Heart right ventricle (tissue), 16 donors: ENCODE data around the gene GJB5. TPM values are rescaled to one million over a fixed set of nuclear protein-coding genes. Genes with fewer than 3 reads are reported as not detected.

Experiments
- ATAC-seq, 8 donors: fragments of 200-7000 bp; cut with Tn5 transposase; one replicate each; pipeline ENCODE4 v1.9.1; 2020; ENCODE audit warnings: mild to moderate bottlenecking in 8 of 8, moderate library complexity in 8 of 8, moderate number of reproducible peaks in 1 of 8
- DNase-seq, 2 donors: peaks; one replicate each; pipeline ENCODE4 v3.0.0-alpha.2; 2020
- H3K27ac ChIP-seq, 10 donors: fragments of 200-600 bp; sonication (generic) in 2 of 10; one replicate each; pipeline versions ENCODE4 v1.5.0 to v1.8.0; 2020 to 2022; ENCODE audit warnings: mild to moderate bottlenecking in 3 of 10
- H3K27me3 ChIP-seq, 7 donors: fragments of 200-600 bp; one replicate each; pipeline ENCODE4 v1.8.0; 2021 to 2022; ENCODE audit warnings: mild to moderate bottlenecking in 2 of 7
- H3K36me3 ChIP-seq, 9 donors: fragments of 200-600 bp; sonication (generic) in 1 of 9; one replicate each; pipeline versions ENCODE4 v1.5.0 to v1.8.0; 2020 to 2022; ENCODE audit warnings: mild to moderate bottlenecking in 2 of 9
- H3K4me1 ChIP-seq, 9 donors: fragments of 200-600 bp; sonication (generic) in 1 of 9; one replicate each; pipeline versions ENCODE4 v1.5.0 to v1.8.0; 2020 to 2022; ENCODE audit warnings: mild to moderate bottlenecking in 4 of 9
- H3K4me3 ChIP-seq, 10 donors: fragments of 200-600 bp; sonication (generic) in 2 of 10; one replicate each; pipeline versions ENCODE4 v1.5.0 to v1.8.0; 2020 to 2022; ENCODE audit warnings: mild to moderate bottlenecking in 7 of 10, moderate library complexity in 2 of 10
- H3K9me3 ChIP-seq, 11 donors: fragments of 200-600 bp in 10 of 11; sonication (generic) in 2 of 11; one replicate each; pipeline versions ENCODE4 v1.5.0 to v1.8.0; 2013 to 2022; ENCODE audit warnings: mild to moderate bottlenecking in 2 of 11, control low read depth in 1 of 11, moderate library complexity in 1 of 11
- WGBS, 2 donors: extraction: QIAGEN DNeasy Blood & Tissue Kit; methylation state at CpG; one replicate each; pipeline ENCODE4 v1.1.7; 2013; ENCODE audit warnings: inconsistent platforms in 1 of 2; 5-methylcytosine and 5-hydroxymethylcytosine counted together
- intact Hi-C, 10 donors: fragments of 100-400 bp; cut with DNase I; formaldehyde crosslinking; loops; one replicate each; pipeline versions ENCODE4 v1.11.1 to v1.14.2; 2022
- polyA plus RNA-seq, 2 donors: library from polyadenylated mRNA; stranded (reverse); fragments of 200-250 nt; gene quantifications; one replicate each; pipeline ENCODE4 v1.2.3, GENCODE V29; 2013
- total RNA-seq, 10 donors: library from RNA; stranded (reverse); fragmentation: NEBNext Ultra II Directional in 3 of 10; extraction: Animal tissue kit (Norgen Biotek cat#: 25700) in 3 of 10; gene quantifications; one replicate each; pipeline versions ENCODE4 v1.2.1 to v1.2.4, GENCODE V29; 2021 to 2023
- TF ChIP-seq, protein P1 (sequence below), 9 donors: fragments of 200-600 bp; sonication (generic) in 2 of 9; IDR thresholded peaks; one replicate each; pipeline versions ENCODE4 v1.5.0 to v1.8.0; 2021 to 2022; ENCODE audit warnings: antibody characterized with exemption in 9 of 9, mild to moderate bottlenecking in 5 of 9, moderate library complexity in 1 of 9
- donor health status: Arrhythmogenic right ventricular cardiomyopathy.
- donor health status: ischemic (EF 13 %, LVEDD 7.1; RV severe dilation, severe dysfunction).
- donor health status: healthy with polysubstance abuse.
- donor health status: DM: no; HTN: yes; CAD: no.
- donor health status: DM: no; HTN: no; CAD: no.
- donor health status: ischemic (EF 25% LVEDD 6.9; RV normal size, moderate dysfunction).
- donor health status: ischemic (EF 25% LVEDD 5.7; RV mildly dilated, moderate dysfunction).
- donor health status: healthy.
- donor health status: DM: yes; HTN: yes; CAD: no.
- donor health status: Ischemic cardiomyopathy.
- donor health status: ischemic (EF 35%, LVEDD 5.7; RV mildly dilated, moderate dysfunction).
- donor health status: nonischemic (EF 11% LVEDD 7.7; RV severe dilation, severe dysfunction).
- donor health status: DM: yes; HTN: yes; CAD: no.
- donor health status: PGD.
- donor health status: ischemic (EF 29% LVEDD 5.4; RV normal size, mild dysfunction).
- donor health status: nonischemic (EF 23%, LVEDD 6.1; RV moderate dilation, normal function).

GJB5 gene
- total and polyA plus RNA-seq, 12 donors: not detected

DNA sequence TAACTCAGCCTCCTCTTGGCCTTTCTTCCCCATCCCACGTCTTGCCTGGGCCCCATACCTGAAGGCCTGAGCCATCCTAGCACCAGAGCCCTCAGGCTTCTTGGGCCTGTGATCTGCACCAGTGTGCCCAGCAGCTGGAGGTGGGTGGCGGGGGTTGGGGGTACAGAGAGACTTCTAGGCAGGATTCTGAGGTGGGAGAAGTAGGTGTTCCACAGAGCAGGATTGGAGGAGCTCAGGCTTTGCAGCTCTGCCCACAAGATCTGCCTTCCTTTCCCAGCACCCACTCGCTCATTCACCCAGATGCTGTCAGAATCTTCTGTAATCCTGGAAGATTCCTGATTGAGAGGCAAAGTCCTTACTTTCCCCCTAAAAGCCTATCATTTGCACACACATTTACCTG lies 10.0 kb upstream of the GJB5 start:
- intact Hi-C loops: loop anchor here (5.0 to 10.0 kb wide), 8 partner anchors 280 to 1113 kb away; no protein-coding TSS in a partner anchor
- Histone ChIP-seq H3K4me3 (no peak overlapping the region), H3K27ac (no peak overlapping the region), H3K4me1 (peaks cover 0 to 4% (median 0%) of the 10 kb centered on the region in 9 donors), H3K9me3 (no peaks in the 10 kb centered on the region), H3K27me3 (peaks cover 0 to 39% (median 15%) of the 10 kb centered on the region in 7 donors), H3K36me3 (no peaks in the 10 kb centered on the region)
- DNase-seq: no peak
- TF ChIP-seq, protein P1, sequence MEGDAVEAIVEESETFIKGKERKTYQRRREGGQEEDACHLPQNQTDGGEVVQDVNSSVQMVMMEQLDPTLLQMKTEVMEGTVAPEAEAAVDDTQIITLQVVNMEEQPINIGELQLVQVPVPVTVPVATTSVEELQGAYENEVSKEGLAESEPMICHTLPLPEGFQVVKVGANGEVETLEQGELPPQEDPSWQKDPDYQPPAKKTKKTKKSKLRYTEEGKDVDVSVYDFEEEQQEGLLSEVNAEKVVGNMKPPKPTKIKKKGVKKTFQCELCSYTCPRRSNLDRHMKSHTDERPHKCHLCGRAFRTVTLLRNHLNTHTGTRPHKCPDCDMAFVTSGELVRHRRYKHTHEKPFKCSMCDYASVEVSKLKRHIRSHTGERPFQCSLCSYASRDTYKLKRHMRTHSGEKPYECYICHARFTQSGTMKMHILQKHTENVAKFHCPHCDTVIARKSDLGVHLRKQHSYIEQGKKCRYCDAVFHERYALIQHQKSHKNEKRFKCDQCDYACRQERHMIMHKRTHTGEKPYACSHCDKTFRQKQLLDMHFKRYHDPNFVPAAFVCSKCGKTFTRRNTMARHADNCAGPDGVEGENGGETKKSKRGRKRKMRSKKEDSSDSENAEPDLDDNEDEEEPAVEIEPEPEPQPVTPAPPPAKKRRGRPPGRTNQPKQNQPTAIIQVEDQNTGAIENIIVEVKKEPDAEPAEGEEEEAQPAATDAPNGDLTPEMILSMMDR (IDR thresholded peaks at IDR 0.05): no peak
- 71 to 75% methylated on average over 3 of the region's 3 CpGs for WGBS, 2 donors
- ATAC-seq: no peak

DNA sequence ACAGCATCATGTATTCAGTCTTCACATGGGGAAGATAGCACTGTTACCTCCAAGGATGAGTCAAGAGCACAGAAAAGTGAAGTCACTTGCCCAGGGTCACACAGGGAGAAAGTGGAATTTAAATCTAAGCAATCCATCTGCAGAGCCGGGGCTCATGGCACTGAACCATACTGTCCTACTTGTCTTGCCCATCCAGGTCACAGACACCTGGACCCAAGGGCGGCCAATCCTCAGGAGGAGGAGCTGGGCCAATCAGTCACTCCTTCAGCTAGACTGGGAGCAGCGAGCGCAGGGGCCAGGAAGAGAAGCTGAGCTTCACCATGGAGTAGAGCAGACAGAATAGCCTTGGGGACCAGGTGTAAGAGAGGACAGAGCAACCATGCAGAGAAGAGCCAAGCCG lies 9.2 kb upstream of the GJB5 start:
- DNase-seq: no peak
- Histone ChIP-seq H3K9me3 (no peaks in the 10 kb centered on the region), H3K27ac (no peak overlapping the region), H3K27me3 (peaks cover 0 to 39% (median 15%) of the 10 kb centered on the region in 7 donors), H3K36me3 (no peaks in the 10 kb centered on the region), H3K4me1 (peaks cover 0 to 4% (median 0%) of the 10 kb centered on the region in 9 donors), H3K4me3 (no peak overlapping the region)
- intact Hi-C loops: loop anchor here in 5 of 10 donors (10.0 kb wide), 3 partner anchors 281 to 1111 kb away; no protein-coding TSS in a partner anchor
- TF ChIP-seq, protein P1 (IDR thresholded peaks at IDR 0.05): no peak
- no peak for ATAC-seq
- 76 to 87% methylated on average over 5 of the region's 5 CpGs for WGBS, 2 donors

DNA sequence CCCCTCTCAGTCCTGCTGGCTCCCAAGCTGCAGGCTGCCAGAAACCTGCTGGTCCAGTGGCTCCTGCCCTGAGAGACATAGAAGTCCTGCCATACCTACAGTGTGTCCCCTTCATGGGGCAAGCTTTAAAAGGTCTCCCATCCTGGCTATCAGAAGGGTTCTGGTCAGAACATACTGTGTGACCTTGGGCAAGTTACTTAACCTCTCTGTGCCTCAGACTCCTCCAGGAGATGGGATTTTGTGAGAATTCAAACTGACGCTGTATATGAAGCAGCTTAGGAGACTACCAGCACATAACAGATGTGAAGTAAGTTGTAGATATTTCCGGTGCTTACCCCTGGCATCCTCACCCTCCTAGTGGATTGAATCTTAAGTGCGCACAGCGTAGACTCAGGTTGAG lies 8.7 kb upstream of the GJB5 start:
- H3K4me3 ChIP-seq: no peak overlapping the region
- WGBS, 2 donors: 86 to 93% methylated on average over 4 of the region's 4 CpGs
- DNase-seq: no peak
- no peak overlapping the region for H3K27ac ChIP-seq
- TF ChIP-seq, protein P1 (IDR thresholded peaks at IDR 0.05): no peak
- H3K27me3 ChIP-seq: peaks cover 0 to 39% (median 15%) of the 10 kb centered on the region in 7 donors
- no peaks in the 10 kb centered on the region for H3K9me3 ChIP-seq
- no peak for ATAC-seq
- H3K36me3 ChIP-seq: no peaks in the 10 kb centered on the region
- peaks cover 0 to 4% (median 0%) of the 10 kb centered on the region in 9 donors for H3K4me1 ChIP-seq
- intact Hi-C loops: loop anchor here in 5 of 10 donors (10.0 kb wide), 3 partner anchors 281 to 1111 kb away; no protein-coding TSS in a partner anchor

DNA sequence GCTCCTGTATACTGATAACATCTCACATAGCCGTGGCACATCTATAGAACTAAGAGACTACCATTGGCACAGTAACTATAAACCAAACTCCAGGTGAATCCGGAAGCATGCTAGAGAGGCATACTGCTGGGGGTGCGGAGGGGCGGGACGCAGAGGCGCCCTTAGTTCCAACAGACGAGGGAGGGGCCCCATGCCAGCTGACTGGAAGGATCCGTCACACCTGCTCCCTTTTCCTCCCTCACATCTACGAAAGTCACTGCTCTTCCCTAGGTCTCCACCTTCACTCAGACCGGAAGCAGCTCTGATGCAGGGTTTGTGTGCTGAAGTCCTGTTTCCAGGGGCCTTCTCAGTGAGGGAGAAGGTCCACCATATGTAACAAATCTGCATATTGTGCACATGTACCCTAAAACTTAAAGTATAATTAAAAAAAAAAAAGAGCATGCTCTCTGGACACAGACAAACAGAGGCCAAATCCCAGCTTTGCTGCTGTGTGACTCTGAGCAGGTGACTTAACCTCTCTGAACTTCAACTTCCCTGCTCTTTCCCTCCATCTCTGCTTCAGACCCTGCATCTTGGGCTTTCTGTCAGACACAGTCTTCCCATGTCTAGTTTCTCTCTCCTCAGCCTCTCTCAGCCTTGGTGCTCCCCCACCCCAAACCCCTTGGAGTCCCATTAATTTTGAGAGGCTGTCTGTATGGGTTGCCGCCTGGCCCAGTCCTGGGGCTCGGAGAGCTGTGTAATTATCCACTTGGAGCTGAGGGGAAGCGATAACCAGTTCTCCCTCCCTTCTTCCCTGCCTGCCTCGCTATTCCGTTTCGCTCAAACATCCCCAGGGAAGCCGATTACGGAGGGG lies 7.8 kb upstream of the GJB5 start:
- intact Hi-C loops: loop anchor here in 5 of 10 donors (10.0 kb wide), 3 partner anchors 282 to 1112 kb away; no protein-coding TSS in a partner anchor
- 56 to 58% methylated on average over 18 of the region's 18 CpGs for WGBS, 2 donors
- H3K4me3 ChIP-seq: no peak overlapping the region
- no peak overlapping the region for H3K27ac ChIP-seq
- DNase-seq (no peak), ATAC-seq (no peak)
- no peaks in the 10 kb centered on the region for H3K9me3 ChIP-seq
- no peaks in the 10 kb centered on the region for H3K36me3 ChIP-seq
- TF ChIP-seq, protein P1 (IDR thresholded peaks at IDR 0.05): no peak
- peaks cover 0 to 4% (median 0%) of the 10 kb centered on the region in 9 donors for H3K4me1 ChIP-seq
- peaks cover 0 to 36% (median 15%) of the 10 kb centered on the region in 7 donors for H3K27me3 ChIP-seq
